Activated T-helper 1 cell treated with anti-CD3 and anti-CD28 coated beads, Interleukin-12 subunit alpha, Interleukin-12 subunit beta, Interleukin-2, Interleukin-4 antibody, amounts not matched to agents 30 ng/mL and 10 ng/mL and 1 ng/mL, durations not matched to agents 14 hours and 24 hours and 36 hours (primary cell): ENCODE results near the gene LLPH. TPM values are rescaled to one million over a fixed set of nuclear protein-coding genes. Genes with fewer than 3 reads are reported as not detected.

Experiments
- DNase-seq: peaks from one replicate; pipeline ENCODE4 v3.0.0; 2021; ENCODE audit warnings: low spot score
- H3K27ac Mint-ChIP-seq: one replicate; pipeline ENCODE4 v1.8.0; 2021; ENCODE audit warnings: mild to moderate bottlenecking, mixed read lengths
- H3K27me3 Mint-ChIP-seq: one replicate; pipeline ENCODE4 v1.8.0; 2022; ENCODE audit warnings: mild to moderate bottlenecking, moderate library complexity, mixed read lengths; ENCODE audit not compliant: insufficient read depth
- H3K36me3 Mint-ChIP-seq: one replicate; pipeline ENCODE4 v1.8.0; 2021; ENCODE audit warnings: low read depth, mixed read lengths
- H3K4me1 Mint-ChIP-seq: one replicate; pipeline ENCODE4 v1.8.0; 2021; ENCODE audit warnings: low read depth, mixed read lengths
- H3K4me3 Mint-ChIP-seq: one replicate; pipeline ENCODE4 v1.8.0; 2021; ENCODE audit warnings: mild to moderate bottlenecking, moderate library complexity, mixed read lengths
- H3K9me3 Mint-ChIP-seq: one replicate; pipeline ENCODE4 v1.8.0; 2021; ENCODE audit warnings: mixed read lengths
- intact Hi-C: fragments of 100-400 bp; cut with micrococcal nuclease; formaldehyde crosslinking; loops from one replicate; pipeline ENCODE4 v1.15.1; 2024
- total RNA-seq: library from RNA; stranded (reverse); gene quantifications from 2 replicates; pipeline ENCODE4 v1.2.3, GENCODE V29; 2022

The LLPH gene
- total RNA-seq, 1 donor from 2014 or later: 33.6 TPM

- intact Hi-C loops: no loop called here
- Mint-ChIP-seq H3K4me3 (no peak overlapping the region), H3K4me1 (no peaks in the 10 kb centered on the region)
Measured at GRCh38 chr12:66072566-66072965, 58.0 kb downstream of the LLPH start.

DNA sequence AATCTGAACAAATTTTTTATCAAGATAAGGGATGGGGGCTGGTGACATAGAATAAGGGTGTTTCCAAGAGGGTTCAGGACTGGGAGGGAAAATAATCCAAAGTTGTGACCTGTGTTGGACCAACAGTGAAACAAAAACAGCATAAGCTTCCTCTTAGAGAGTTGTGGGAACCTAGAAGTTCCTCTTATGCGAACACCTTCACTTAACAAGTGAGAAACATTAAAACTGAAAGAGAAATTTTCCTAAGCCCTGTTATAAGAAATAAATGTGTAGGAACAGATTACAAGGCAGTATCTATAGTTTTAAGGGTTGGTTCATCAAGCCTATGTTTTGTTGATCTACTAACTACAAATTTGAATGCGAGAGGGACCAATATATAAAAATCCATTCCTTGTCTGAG, 58.4 kb downstream of the LLPH start:
- no peak overlapping the region for H3K4me3 Mint-ChIP-seq
- no peaks in the 10 kb centered on the region for H3K36me3 Mint-ChIP-seq
- no peak overlapping the region for H3K27ac Mint-ChIP-seq
- H3K9me3 Mint-ChIP-seq: no peaks in the 10 kb centered on the region
- peaks cover 7% of the 10 kb centered on the region for H3K27me3 Mint-ChIP-seq
- H3K4me1 Mint-ChIP-seq: no peaks in the 10 kb centered on the region
- no peak for DNase-seq
- intact Hi-C loops: no loop called here

More at GRCh38 chr12:66072566-66072965, 58.0 kb downstream of the LLPH start:
- no peaks in the 10 kb centered on the region for H3K36me3 Mint-ChIP-seq
- H3K9me3 Mint-ChIP-seq: no peaks in the 10 kb centered on the region
- H3K27ac Mint-ChIP-seq: no peak overlapping the region
- H3K27me3 Mint-ChIP-seq: peaks cover 8% of the 10 kb centered on the region
- DNase-seq: no peak

GRCh38 chr12:66071549-66071948, 59.0 kb downstream of the LLPH start:
- no peaks in the 10 kb centered on the region for H3K9me3 Mint-ChIP-seq
- no peaks in the 10 kb centered on the region for H3K36me3 Mint-ChIP-seq
- H3K27ac Mint-ChIP-seq: no peak overlapping the region
- no peak for DNase-seq
- no peaks in the 10 kb centered on the region for H3K4me1 Mint-ChIP-seq
- peaks cover 9% of the 10 kb centered on the region for H3K27me3 Mint-ChIP-seq
- H3K4me3 Mint-ChIP-seq: no peak overlapping the region
- intact Hi-C loops: no loop called here

- DNase-seq: no peak
- Mint-ChIP-seq H3K4me3 (no peak overlapping the region), H3K9me3 (no peaks in the 10 kb centered on the region), H3K4me1 (no peaks in the 10 kb centered on the region), H3K36me3 (no peaks in the 10 kb centered on the region), H3K27me3 (peaks cover 11% of the 10 kb centered on the region), H3K27ac (no peak overlapping the region)
- intact Hi-C loops: no loop called here
Measured at GRCh38 chr12:66070378-66071120, 60.0 kb downstream of the LLPH start.

DNA sequence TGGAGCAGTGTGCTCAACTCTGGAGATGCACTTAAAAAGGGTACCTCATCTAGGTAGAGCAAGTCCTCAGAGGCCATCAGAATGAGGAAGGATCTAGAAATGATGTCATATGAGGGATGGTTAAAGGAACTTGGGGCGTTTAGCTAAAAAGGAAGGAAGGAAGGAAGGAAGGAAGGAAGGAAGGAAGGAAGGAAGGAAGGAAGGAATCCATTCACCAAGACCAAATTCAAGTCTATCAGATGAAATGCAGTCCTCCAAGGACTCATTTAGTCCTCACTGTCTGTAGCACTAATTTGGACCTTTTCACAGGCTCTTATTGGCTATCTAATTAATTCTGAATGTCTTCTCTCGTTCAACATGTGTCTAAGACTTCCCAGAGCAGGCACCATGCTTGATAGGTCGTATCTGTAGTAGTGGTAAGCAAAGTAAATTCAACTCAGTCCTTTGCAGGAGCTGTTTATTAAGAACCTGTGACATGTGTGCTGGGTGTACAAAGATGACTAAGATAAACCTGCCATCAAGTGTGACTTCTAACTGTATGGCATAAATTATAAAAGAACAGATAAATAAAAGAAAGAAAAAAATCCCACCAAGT, 63.5 kb downstream of the LLPH start:
- intact Hi-C loops: no loop called here
- H3K4me3 Mint-ChIP-seq: no peak overlapping the region
- no peak overlapping the region for H3K27ac Mint-ChIP-seq
- H3K9me3 Mint-ChIP-seq: no peaks in the 10 kb centered on the region
- H3K27me3 Mint-ChIP-seq: peaks cover 17% of the 10 kb centered on the region
- no peaks in the 10 kb centered on the region for H3K4me1 Mint-ChIP-seq
- DNase-seq: no peak
- no peaks in the 10 kb centered on the region for H3K36me3 Mint-ChIP-seq

Other genes starting within 250 kb of the LLPH start
- gene TMBIM4, start 39.2 kb upstream of the LLPH start, total RNA-seq: 58.6 and 61.9 TPM in 2 replicates
- 3.2 TPM in 2 replicates for gene IRAK3, start 58.5 kb upstream of the LLPH start, total RNA-seq
- 20.5 and 21.5 TPM in 2 replicates for gene HELB, start 171.7 kb upstream of the LLPH start, total RNA-seq